Lung microvascular endothelial cell (primary cell): ENCODE data around the gene ASPHD2. TPM values are rescaled to one million over a fixed set of nuclear protein-coding genes. Genes with fewer than 3 reads are reported as not detected.
A peak's percentile ranks its signal among the peaks of the same experiment; 100 is the strongest.

Source experiments
- DNase-seq, 2 donors: peaks; one replicate each; pipeline versions ENCODE4 v3.0.0 to v3.0.0-alpha.2; 2010; ENCODE audit warnings: low read depth in 2 of 2
- total RNA-seq: library from RNA; depleted of rRNA; stranded (reverse); fragments of >200 nt; gene quantifications from 2 replicates; pipeline ENCODE4 v1.2.1, GENCODE V29; 2014

Gene ASPHD2
- total RNA-seq, 1 donor from 2014 or later, result 1.6 TPM

DNA sequence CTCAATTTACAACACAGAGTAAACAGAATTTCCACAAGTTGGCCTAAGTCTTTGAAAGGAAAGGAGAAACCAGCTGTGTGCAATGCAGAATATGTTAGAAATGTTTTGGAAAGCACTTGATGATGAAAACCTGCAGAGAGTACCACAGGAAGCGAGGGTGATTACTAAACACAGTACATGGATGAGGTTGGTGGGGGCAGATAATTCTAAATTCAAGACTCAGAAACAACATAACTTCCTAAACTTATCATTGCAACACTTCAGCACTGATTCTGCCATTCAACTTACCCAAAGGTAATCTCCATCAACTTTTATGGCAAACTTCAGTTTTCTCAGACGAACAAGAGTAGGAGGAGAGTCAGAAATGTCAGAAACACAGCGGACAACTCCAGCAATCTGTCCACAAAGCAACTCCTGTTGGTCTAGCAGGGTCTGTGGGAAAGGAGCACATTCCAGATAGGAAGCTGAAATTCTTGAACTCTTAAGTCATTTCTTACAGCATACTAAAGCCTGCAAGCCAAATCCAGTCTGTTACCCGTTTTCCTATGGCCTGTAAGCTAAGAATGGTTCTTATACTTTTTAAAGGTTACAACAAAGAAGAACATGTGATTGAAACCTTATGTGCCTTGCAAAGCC is 47.8 kb downstream of the ASPHD2 start:
- DNase-seq, result no peak

DNA sequence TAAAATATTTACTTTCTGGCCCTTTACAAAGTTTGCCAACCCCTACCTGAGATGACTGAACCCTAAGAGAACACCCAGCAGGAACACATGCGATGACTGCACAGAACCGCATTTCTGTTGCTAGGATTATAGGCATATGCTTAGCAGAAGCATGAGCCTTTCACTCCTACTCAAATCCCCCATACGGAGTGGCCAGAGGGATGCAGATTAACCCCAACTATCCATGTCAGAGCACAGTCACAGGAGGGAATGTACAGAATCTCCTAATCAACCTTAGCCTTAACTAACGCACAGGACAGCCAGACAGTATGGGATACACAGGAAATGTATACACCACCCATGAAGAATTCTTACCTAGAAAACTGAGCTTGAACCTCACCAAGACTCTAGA is 48.3 kb downstream of the ASPHD2 start:
- no peak for DNase-seq

DNA sequence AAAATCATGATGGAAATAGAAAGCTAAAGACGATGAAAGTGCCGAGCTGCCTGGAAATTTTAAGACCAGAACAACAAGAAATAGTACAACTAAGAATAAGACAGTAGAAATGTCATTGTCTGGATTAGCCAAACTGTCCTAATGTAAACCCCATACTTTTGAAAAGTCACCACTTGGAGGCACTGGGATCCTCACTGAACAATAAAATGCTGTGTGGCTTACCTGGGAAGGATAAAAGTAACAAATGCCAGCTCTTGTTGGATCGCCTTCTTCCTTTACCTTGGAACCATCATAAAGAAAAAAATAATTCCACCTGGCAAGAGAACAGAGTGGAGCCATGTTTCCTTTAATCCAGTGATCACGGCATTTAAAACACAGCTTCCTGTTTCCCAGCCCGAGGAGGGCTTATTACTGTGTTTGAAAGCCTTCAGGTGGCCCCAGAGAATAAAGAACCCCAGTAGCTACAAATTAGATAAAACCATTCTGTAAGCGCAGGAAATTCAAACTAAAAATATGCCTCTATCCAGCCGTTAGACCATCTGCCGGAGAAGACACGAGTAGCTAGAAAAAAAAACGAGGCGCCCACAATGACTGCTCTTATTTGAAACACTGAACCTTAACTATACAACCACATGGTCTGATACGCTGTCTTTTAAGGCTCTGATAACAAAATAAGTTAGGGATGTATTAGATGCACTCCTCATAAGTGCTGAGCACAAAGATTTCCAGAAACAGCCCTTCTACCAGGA is 50.2 kb downstream of the ASPHD2 start:
- DNase-seq, result no peak

DNA sequence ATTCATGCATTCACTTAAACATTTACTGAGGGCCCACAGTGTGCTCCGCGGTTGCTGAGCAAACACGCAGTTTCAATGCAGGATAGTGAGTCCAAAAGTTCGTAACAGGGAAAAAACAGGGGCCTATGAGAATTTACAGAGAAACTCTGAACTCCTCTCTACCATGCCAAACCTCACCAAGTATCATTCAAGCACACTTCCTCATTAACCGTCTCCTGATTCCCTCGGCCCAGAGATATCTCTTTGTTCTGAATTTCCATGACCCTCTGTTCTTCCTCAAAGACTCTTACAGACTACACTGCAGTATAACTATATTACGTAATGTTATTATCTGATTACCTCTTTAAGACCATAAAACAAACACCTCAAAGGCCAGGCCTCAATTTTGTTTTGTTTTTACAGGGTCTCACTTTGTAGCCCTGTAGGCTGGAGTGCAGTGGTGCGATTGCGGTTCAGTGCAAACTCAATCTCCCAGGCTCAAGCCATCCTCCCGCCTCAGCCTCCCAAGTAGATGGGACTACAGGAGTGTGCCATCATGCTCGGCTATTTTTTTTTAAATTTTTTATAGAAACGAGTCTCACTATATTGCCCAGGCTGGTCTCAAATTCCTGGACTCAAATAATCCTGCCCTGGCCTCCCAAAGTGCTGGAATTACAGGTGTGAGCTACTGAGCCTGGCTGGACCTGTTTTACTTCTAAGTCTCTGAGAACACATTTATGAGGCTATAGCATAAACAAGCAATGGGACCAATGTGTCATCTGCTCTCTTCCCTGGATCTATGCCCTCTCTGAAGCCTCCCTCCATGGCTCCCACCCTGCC is 50.9 kb downstream of the ASPHD2 start:
- DNase-seq, result no peak

DNA sequence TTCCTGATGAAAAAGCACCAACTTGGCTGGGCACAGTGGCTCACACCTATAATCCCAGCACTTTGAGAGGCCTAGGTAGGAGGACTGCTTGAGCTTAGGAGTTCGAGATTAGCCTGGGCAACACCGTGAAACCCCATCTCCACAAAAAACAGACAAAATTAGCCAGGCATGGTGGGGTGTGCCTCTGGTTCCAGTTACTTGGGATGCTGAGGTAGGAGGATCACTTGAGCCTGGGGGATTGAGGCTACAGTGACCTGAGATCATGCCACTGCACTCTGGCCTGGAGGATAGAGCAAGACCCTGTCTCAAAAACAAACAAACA is 51.5 kb downstream of the ASPHD2 start:
- no peak for DNase-seq

DNA sequence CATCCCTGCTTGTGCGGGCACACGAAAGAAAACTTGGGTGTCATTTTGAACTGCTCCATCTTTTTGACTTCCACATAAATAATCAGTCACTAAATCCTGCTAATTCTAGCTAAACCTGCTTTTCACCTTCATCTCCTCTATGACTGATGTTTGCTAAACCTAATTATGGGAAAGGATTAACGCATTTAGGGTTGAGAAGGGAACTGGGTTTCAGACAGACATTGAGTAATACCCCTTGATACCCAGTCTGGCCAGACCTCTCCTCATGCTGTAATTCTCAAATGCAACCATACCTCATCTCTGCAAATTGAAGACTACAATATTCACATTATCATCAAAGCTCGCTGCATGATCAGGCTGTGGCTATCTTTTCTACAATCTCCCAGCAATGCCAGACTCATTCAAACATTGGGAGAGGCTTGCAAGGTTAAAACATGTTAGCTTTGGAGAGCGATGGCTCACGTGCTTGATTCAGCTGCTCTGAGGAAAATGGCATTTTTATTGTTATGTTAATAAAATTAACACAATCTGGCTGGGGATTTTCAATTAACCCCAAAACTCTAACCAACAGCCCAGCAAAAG is 52.1 kb downstream of the ASPHD2 start:
- no peak for DNase-seq

DNA sequence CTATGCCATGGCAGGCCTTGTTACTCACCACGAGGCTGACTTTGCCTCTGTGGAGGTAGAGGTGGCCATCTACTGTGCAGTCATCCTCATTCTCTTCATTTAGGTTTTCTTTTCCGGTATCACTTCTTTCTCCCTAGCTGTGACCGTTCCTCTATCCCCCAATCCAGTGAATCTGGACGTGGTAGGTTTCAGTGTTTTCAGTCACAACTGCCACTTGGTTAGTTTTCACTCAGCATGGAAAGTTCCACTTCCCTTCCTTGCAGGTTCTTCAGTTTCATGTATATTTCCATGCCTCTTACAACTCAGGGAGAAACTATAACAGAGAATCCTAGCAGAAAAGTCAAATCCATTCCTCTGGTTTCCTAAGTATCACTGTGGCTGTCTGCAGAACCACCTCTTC is 52.6 kb downstream of the ASPHD2 start:
- no peak for DNase-seq

DNA sequence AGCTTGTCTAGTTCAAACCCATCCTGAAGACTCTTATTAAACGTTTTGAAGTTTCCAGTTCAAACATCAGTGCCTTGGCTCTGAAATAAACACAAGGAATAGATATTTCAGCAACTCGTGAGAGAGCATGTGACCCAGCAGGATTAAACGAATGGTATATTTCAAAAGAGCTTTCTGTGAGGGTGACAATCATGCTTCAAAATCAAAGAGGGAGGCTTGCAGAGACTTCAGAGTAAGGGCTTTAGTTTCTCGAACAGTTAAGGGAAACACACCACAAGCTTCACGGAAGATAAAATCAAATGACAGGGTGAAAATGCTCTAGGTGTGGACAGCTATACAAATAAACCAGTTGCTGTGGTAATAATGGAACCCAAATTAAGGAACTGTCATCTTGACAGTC is 53.1 kb downstream of the ASPHD2 start:
- no peak for DNase-seq

DNA sequence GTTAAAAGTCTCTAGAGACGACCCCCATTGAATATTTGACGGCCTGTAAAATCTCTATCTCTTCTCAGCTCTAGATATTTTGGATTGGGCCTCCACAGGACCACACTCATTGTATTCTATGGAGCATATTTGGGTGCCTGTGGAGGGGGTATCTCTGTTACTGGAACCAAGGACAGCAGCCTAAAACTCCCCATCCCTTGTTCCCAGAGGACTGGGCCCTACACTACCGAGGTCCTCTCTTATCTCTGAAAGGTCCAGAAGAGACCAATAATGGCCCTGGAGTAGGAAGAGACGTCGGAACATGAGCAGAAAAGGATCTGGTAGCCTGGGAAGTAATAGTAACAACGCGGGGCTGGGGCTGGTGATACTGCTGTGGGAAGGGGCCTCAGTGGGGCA is 54.0 kb downstream of the ASPHD2 start:
- no peak for DNase-seq

DNA sequence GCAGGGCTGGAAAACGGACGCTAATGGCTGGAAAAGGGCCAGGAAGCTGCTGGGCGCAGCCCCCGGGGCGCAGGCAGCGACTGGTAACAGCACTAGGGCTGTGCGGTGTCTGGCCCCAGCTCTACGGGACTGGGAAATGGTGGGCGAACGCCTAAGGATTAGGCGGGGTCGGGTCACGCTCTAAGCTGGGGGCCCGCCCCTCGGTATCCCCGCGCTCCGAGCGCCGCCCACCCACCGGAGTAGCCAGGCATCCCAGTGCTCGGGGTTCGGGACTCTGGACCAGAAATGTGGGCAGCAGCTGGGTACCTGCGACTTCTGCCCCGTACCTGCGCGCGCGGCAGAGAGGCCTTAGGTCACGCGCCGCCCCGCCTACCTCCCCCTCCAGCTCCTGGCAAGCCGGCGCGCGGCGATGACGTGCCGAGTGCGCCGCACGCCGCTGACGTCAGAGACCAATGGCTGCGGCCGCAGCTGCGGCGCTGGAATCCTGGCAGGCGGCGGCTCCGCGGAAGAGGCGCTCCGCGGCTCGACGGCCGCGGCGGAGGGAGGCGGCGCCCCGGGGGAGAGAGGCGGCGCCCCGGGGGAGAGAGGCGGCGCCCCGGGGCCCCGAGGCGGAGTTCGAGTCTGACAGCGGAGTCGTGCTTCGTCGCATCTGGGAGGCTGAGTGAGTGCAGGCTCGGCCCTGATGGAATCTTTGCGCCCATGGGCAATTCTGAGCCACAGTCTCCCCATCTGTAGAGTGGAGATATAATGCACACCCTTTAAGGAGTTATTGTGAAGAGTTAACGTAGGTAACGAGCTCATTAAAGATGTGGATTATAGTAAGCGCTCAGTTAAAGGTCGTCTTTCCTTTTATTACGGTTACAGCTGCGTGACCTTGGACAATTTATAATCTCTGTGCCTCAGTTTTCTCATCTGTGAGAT is 54.6 kb downstream of the ASPHD2 start, which contains the start of the genes HPS4 and SRRD:
Gene HPS4 (minus strand): TSS at position 345 of the 921 bp plus-strand sequence. CDS start 2,021 bp downstream, outside the sequence.
Gene SRRD (plus strand): TSS at position 439 of the 921 bp plus-strand sequence. CDS start 14 bp downstream, at position 453.
- DNase-seq, result peak; percentile 92 to 95

DNA sequence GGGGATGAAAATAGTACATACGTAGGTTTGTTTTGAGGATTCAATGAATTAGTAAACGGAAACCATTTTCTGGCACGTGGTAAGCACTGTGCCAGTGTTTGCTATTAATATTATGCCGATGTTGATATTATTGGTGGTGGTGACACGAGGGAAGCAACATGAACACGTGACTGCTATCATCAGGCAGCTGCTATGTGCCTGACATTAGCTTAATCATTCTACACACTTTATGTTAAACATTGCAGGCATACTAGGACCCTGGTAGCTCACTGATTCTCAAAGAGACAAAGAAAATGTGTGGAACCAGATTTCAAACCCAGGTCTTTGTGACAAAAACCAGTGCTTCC is 55.3 kb downstream of the ASPHD2 start:
- peak; percentile 36 to 44 for DNase-seq

DNA sequence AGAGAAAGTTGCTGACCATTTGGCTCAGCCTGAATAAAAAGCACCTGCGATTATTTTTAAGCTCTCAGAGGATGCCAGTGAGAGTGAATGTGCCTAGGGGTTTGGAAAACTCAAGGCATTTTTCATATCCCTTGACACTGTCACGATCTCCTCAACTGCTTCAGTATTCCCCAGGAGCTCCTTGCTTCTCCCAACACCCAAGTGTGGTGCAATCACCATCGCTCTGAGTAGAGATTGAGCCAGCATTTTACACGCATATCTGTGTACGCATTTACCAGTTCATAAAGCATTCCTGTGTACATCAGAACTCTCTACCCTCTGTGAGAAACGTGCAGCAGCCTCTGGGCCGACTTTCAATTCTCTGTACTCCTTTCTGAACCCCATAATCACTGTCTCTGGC is 56.0 kb downstream of the ASPHD2 start:
- DNase-seq, result no peak

DNA sequence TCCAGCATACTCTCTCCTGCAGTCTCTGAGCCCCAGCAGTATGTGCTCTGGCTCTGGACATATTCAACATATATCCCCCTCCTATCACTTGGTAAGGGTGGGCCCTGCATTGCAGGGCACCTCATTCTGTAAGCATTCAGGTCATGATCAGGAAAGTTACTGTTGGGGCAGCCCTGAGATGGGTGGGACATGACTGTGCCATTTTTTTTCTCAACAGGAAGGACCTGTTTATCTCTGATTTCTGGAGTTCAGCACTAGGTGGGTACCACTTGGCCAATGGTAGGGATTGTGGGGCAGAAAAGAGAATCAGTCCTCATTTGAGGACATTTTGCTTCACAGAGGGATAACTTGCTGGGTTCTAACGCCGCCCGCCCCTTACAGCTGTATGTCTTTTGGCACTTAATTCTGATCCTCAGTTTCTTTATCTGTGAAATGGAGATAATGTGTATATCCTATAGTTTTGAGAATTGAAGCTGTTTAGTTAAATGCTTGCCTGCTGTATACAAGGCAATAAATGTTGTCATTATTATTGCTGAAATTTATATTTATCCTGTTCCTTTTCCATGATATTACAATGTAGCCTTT is 56.8 kb downstream of the ASPHD2 start:
- no peak for DNase-seq

DNA sequence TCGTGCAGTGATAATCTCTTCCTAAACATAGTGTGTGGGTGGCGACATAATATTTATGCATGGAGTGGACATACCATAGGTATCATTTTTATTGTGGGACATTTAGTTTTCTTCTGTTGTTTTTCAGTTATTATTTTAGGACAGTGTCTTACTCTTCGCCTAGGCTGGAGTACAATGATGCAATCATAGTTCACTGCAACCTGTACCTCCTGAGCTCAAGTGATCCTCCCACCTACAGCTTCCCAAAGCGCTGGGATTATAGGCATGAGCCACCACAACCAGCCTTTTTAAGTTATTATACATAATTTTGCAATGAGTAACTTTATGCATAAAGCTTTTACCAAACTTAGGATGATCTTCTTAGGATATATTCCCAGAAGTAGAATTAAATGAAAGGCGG is 57.3 kb downstream of the ASPHD2 start:
- DNase-seq, result no peak

DNA sequence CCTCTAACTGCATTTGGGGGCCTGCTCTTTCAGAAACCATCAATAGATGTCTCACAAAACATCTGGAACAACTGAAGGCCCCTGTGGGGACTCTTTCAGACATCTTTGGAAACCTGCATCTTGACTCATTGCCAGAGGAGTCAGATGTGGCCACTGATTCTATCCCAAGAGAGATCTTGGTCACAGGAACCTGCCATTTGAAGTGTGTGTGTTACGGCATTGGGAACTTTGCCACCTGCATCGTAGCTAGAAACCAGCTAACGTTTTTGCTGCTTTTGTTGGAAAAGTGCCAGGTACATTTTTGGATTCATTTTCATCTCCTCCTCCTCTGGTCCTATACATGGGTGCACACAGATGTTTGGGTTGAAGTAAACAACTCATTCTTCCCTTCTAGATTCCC is 58.9 kb downstream of the ASPHD2 start:
- DNase-seq, result no peak

DNA sequence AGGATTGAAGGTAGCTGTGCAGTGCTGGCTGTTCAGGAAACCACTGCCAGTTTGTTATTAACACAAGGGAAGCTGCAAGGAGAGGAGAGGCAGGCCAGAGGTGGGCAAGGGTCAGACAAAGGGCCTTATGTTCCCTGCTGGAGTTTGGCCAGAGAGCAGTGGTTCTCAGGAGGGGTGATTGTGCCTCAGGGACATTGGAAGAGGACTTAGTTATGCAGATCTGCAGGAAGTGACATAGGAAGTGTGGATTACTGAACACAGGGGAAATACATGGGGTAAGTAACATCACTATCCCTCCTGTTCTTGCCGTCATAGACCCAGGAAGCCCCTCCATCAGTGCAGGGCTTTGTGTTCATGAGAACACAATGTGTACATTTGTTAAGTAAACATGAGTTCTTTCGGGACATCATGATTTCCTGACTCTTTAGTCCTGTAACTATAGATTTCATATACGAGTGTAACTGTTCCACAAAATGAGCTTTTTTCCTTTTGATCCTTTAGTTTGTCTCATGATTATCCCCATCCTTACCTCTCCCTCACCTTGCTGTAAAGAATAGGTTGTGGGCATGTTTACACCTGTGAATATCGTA is 60.5 kb downstream of the ASPHD2 start:
- DNase-seq, result peak in 1 of 2 donors; percentile 42

DNA sequence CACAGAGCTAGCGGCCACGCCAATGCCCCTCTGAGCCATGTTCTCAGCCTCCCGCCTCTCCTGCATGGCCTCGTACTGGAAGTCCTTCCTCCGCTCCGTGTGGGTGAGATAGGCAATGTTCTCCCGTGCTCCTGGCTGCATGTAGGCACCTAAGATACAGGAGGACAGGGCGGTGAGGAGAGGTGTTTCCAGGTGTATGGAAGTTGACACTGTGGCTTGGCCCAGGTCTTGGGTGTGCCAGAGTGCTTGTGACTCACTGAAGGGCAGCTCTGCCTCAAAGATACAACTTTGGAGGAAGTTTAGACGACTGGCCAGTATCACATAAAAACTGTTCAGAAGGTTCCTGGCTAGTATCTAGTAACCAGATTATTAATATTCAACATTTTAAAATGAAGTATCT is 63.2 kb downstream of the ASPHD2 start:
- no peak for DNase-seq

DNA sequence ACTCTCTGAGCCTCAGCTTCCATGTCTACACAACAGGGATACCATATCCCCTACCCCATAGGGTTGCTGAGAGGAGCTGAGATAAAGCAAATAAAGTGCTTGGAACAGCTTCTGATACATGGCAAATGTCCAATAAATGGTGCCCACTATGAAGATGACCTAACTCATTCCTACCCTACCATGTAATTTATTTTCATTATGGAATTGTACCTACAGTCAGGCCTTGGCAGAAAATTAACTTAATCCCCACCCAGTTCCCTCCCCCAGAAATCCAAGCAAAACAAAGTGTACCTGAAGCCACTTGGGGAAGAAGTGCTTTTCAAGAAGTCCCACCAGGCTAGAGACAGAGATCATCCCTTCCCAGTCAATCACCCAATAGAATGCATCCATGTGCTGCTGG is 65.4 kb downstream of the ASPHD2 start:
- no peak for DNase-seq
